Measurements from ENCODE around the gene PAGE2B.
"Not testable (repeated sequence)": the region's sequence is repeated elsewhere in the genome, so short reads cannot be mapped to it uniquely, and the experiment has no call there.

Gene PAGE2B

DNA sequence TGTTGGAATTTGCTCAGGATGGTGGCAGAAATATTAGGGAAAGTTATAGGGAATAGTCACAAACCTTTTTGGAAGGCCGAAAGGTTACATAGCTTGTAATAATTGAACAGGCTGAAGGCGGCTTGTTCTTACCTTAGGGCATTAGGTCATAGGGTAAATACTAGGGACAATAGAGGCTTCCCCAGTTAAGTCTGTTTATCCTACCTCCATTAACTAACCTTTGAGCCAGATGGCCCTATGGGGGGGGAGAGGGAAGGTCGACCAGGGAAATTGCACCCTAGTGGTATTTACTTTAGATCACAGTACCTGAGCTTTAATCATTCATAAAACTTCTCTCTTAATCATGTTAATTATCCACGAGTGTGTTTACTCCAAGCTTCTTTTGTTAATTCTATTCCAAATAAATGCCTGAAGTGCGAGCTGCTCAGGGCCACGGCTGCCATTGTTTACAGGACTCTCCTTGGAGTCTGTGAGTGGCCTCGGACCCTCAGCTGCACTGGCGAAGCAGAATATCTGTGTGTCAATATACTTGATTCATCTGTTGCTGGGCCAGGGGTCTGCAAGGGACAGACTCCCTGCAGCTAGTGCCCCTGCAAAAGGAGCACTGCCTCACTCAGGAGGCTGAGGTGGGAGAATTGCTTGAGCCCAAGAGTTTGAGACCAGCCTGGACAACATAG is 36.9 kb downstream of the PAGE2B start:
- DNase-seq: no peak

DNA sequence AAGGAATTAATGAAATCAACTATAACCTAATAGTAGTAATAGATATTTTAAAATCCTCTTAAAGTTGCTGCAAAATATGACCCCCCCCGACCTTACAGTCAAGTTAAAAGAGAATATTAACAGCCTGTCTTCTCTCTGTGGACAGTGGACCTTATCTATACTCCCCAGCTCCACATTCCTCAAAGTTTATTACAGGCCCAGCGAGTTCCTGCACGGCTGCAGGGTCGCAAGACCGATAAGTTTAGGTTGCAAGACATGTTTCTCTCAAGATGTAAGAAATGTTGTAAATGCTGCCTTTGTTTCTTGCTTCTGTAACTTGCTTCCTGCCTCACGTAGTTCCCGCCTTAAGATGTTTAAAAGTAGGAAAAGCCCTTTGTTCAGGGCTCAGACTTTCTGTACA is 41.8 kb downstream of the PAGE2B start:
- not testable (repeated sequence) for DNase-seq

DNA sequence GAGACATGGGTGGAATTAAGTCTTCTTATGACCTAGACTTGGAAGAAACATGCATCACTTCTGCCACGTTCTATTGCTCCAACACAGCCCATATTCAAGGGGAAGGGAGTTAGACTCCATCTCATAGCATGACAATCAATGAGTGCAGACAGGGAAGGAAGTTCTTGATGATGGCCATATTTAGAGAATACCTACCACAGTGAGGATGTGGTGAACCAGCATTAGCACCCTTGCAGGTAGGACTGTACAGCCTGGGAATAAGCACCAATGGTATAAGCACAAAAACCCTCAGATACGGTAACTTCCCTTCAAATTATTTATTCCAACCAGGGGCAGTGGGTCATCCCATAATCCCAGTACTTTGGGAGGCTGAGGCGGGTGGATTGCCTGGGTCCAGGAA is 43.7 kb downstream of the PAGE2B start:
- no peak for DNase-seq

GRCh38 chrX:55119271-55119670 is 44.4 kb downstream of the PAGE2B start:
- DNase-seq: no peak

GRCh38 chrX:55119712-55120111 is 44.9 kb downstream of the PAGE2B start:
- no peak for DNase-seq

DNA sequence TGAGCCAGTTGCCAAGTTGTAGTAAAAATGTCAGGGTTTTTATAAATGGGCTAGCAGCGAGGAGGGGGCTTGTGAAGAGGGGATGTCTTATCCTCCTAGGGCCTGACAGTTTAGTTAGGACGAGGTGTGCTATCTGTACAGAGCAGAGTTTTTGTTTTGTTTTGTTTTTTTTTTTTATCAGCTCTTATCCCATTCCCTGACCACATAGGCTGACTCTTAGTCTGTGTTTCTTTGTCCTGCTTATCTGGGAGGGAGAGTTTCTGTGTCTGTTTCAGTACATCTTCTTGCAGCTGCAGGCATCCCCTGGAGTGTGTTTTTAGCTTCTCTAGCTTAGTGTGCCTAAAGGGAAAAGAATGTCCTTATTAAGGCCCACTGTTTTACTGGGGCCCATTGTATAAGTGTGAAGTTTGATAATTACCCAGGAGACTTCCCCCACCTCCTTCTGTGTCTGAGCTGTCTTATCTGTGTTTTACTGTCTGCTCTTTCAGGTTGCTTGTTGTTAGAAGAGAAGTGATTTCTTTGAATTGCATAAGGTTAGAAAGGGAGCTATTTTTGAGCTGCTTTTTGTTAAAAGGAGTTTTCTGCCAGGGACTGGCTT is 46.0 kb downstream of the PAGE2B start:
- no peak for DNase-seq

DNA sequence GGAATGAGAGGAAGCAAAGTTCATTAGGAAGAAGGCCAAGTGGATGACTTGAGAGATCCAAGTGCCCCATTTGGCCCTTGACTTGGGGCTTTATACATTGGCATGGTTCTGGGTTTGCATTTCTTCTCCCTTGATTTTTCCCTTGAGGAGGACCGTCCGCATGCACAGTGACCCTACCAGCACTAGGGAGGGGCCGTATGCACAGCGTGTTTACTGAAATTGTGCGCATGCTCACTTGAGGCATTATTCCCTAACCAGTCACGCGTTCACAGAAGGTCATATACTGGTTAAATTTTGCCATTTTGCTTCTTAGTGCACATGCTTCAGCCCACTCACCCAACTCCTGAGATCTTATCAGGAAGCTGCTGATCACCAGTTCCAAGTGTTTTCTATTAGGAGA is 49.1 kb downstream of the PAGE2B start:
- no peak for DNase-seq

- DNase-seq: no peak
Measured at GRCh38 chrX:55127692-55128091, 52.9 kb downstream of the PAGE2B start.
